Measurements from ENCODE around the gene MEIS3. TPM values are rescaled to one million over a fixed set of nuclear protein-coding genes. Genes with fewer than 3 reads are reported as not detected.

MEIS3 gene
- total RNA-seq, 1 donor from 2014 or later: 9.4 TPM

- no peak overlapping the region for H3K9ac ChIP-seq (ENCODE audit: low read depth in 1 of 3, low read length in 3 of 3)
- no peaks in the 10 kb centered on the region for H3K9me3 ChIP-seq (ENCODE audit: control insufficient read depth in 3 of 3, low read length in 3 of 3)
- peaks cover 26 to 58% (median 37%) of the 10 kb centered on the region in 3 donors for H3K27me3 ChIP-seq (ENCODE audit: control insufficient read depth in 3 of 3, insufficient read depth in 3 of 3, low read length in 3 of 3)
- H3K4me1 ChIP-seq (ENCODE audit: control insufficient read depth in 3 of 3, insufficient read depth in 3 of 3, low read length in 3 of 3): no peaks in the 10 kb centered on the region
- no peak overlapping the region for H3K27ac ChIP-seq (ENCODE audit: low read depth, low read length)
- no peak overlapping the region for H3K4me3 ChIP-seq (ENCODE audit: low read length in 3 of 3)
- H3K36me3 ChIP-seq (ENCODE audit: control insufficient read depth in 3 of 3, insufficient read depth in 3 of 3, low read length in 3 of 3): peaks cover 0 to 3% (median 0%) of the 10 kb centered on the region in 3 donors
Observed at GRCh38 chr19:47407417-47407774, 11.9 kb downstream of the MEIS3 start.

GRCh38 chr19:47406711-47407416 is 12.5 kb downstream of the MEIS3 start:
- no peaks in the 10 kb centered on the region for H3K4me1 ChIP-seq (ENCODE audit: control insufficient read depth in 3 of 3, insufficient read depth in 3 of 3, low read length in 3 of 3)
- H3K9me3 ChIP-seq (ENCODE audit: control insufficient read depth in 3 of 3, low read length in 3 of 3): no peaks in the 10 kb centered on the region
- no peak overlapping the region for H3K4me3 ChIP-seq (ENCODE audit: low read length in 3 of 3)
- H3K36me3 ChIP-seq (ENCODE audit: control insufficient read depth in 3 of 3, insufficient read depth in 3 of 3, low read length in 3 of 3): peaks cover 0 to 3% (median 0%) of the 10 kb centered on the region in 3 donors
- H3K9ac ChIP-seq (ENCODE audit: low read depth in 1 of 3, low read length in 3 of 3): no peak overlapping the region
- H3K27me3 ChIP-seq (ENCODE audit: control insufficient read depth in 3 of 3, insufficient read depth in 3 of 3, low read length in 3 of 3): peaks cover 29 to 57% (median 40%) of the 10 kb centered on the region in 3 donors
- no peak overlapping the region for H3K27ac ChIP-seq (ENCODE audit: low read depth, low read length)

- Histone ChIP-seq H3K27me3 (ENCODE audit: control insufficient read depth in 3 of 3, insufficient read depth in 3 of 3, low read length in 3 of 3) (peaks cover 29 to 54% (median 42%) of the 10 kb centered on the region in 3 donors), H3K36me3 (ENCODE audit: control insufficient read depth in 3 of 3, insufficient read depth in 3 of 3, low read length in 3 of 3) (peaks cover 0 to 3% (median 0%) of the 10 kb centered on the region in 3 donors), H3K9me3 (ENCODE audit: control insufficient read depth in 3 of 3, low read length in 3 of 3) (no peaks in the 10 kb centered on the region), H3K4me1 (ENCODE audit: control insufficient read depth in 3 of 3, insufficient read depth in 3 of 3, low read length in 3 of 3) (no peaks in the 10 kb centered on the region), H3K4me3 (ENCODE audit: low read length in 3 of 3) (no peak overlapping the region), H3K27ac (ENCODE audit: low read depth, low read length) (no peak overlapping the region), H3K9ac (ENCODE audit: low read depth in 1 of 3, low read length in 3 of 3) (no peak overlapping the region)
Observed at GRCh38 chr19:47405854-47406417, 13.4 kb downstream of the MEIS3 start.

GRCh38 chr19:47405197-47405550 is 14.2 kb downstream of the MEIS3 start:
- Histone ChIP-seq H3K27ac (ENCODE audit: low read depth, low read length) (no peak overlapping the region), H3K9ac (ENCODE audit: low read depth in 1 of 3, low read length in 3 of 3) (no peak overlapping the region), H3K4me3 (ENCODE audit: low read length in 3 of 3) (no peak overlapping the region), H3K4me1 (ENCODE audit: control insufficient read depth in 3 of 3, insufficient read depth in 3 of 3, low read length in 3 of 3) (no peaks in the 10 kb centered on the region), H3K9me3 (ENCODE audit: control insufficient read depth in 3 of 3, low read length in 3 of 3) (no peaks in the 10 kb centered on the region), H3K27me3 (ENCODE audit: control insufficient read depth in 3 of 3, insufficient read depth in 3 of 3, low read length in 3 of 3) (peaks cover 29 to 54% (median 42%) of the 10 kb centered on the region in 3 donors), H3K36me3 (ENCODE audit: control insufficient read depth in 3 of 3, insufficient read depth in 3 of 3, low read length in 3 of 3) (peaks cover 0 to 3% (median 0%) of the 10 kb centered on the region in 3 donors)

- Histone ChIP-seq H3K4me3 (ENCODE audit: low read length in 3 of 3) (no peak overlapping the region), H3K9me3 (ENCODE audit: control insufficient read depth in 3 of 3, low read length in 3 of 3) (no peaks in the 10 kb centered on the region), H3K27me3 (ENCODE audit: control insufficient read depth in 3 of 3, insufficient read depth in 3 of 3, low read length in 3 of 3) (peaks cover 29 to 54% (median 42%) of the 10 kb centered on the region in 3 donors), H3K27ac (ENCODE audit: low read depth, low read length) (no peak overlapping the region), H3K36me3 (ENCODE audit: control insufficient read depth in 3 of 3, insufficient read depth in 3 of 3, low read length in 3 of 3) (peaks cover 0 to 3% (median 0%) of the 10 kb centered on the region in 3 donors), H3K9ac (ENCODE audit: low read depth in 1 of 3, low read length in 3 of 3) (no peak overlapping the region), H3K4me1 (ENCODE audit: control insufficient read depth in 3 of 3, insufficient read depth in 3 of 3, low read length in 3 of 3) (no peaks in the 10 kb centered on the region)
Observed at GRCh38 chr19:47404334-47405196, 14.8 kb downstream of the MEIS3 start.

GRCh38 chr19:47402504-47402903 is 16.8 kb downstream of the MEIS3 start:
- Histone ChIP-seq H3K9ac (ENCODE audit: low read depth in 1 of 3, low read length in 3 of 3) (no peak overlapping the region), H3K27me3 (ENCODE audit: control insufficient read depth in 3 of 3, insufficient read depth in 3 of 3, low read length in 3 of 3) (peaks cover 29 to 46% (median 41%) of the 10 kb centered on the region in 3 donors), H3K9me3 (ENCODE audit: control insufficient read depth in 3 of 3, low read length in 3 of 3) (no peaks in the 10 kb centered on the region)

GRCh38 chr19:47398707-47399597 is 20.4 kb downstream of the MEIS3 start:
- Histone ChIP-seq H3K4me1 (ENCODE audit: control insufficient read depth in 3 of 3, insufficient read depth in 3 of 3, low read length in 3 of 3) (no peaks in the 10 kb centered on the region), H3K27me3 (ENCODE audit: control insufficient read depth in 3 of 3, insufficient read depth in 3 of 3, low read length in 3 of 3) (peaks cover 11 to 14% (median 14%) of the 10 kb centered on the region in 3 donors), H3K4me3 (ENCODE audit: low read length in 3 of 3) (no peak overlapping the region), H3K27ac (ENCODE audit: low read depth, low read length) (no peak overlapping the region), H3K9me3 (ENCODE audit: control insufficient read depth in 3 of 3, low read length in 3 of 3) (no peaks in the 10 kb centered on the region), H3K36me3 (ENCODE audit: control insufficient read depth in 3 of 3, insufficient read depth in 3 of 3, low read length in 3 of 3) (no peaks in the 10 kb centered on the region), H3K9ac (ENCODE audit: low read depth in 1 of 3, low read length in 3 of 3) (no peak overlapping the region)

More at GRCh38 chr19:47402504-47402903, 16.8 kb downstream of the MEIS3 start:
- H3K4me1 ChIP-seq (ENCODE audit: control insufficient read depth in 3 of 3, insufficient read depth in 3 of 3, low read length in 3 of 3): no peaks in the 10 kb centered on the region
- no peak overlapping the region for H3K27ac ChIP-seq (ENCODE audit: low read depth, low read length)
- H3K36me3 ChIP-seq (ENCODE audit: control insufficient read depth in 3 of 3, insufficient read depth in 3 of 3, low read length in 3 of 3): no peaks in the 10 kb centered on the region
- H3K4me3 ChIP-seq (ENCODE audit: low read length in 3 of 3): no peak overlapping the region

- Histone ChIP-seq H3K27ac (ENCODE audit: low read depth, low read length) (no peak overlapping the region), H3K36me3 (ENCODE audit: control insufficient read depth in 3 of 3, insufficient read depth in 3 of 3, low read length in 3 of 3) (no peaks in the 10 kb centered on the region), H3K9me3 (ENCODE audit: control insufficient read depth in 3 of 3, low read length in 3 of 3) (no peaks in the 10 kb centered on the region), H3K9ac (ENCODE audit: low read depth in 1 of 3, low read length in 3 of 3) (no peak overlapping the region), H3K4me1 (ENCODE audit: control insufficient read depth in 3 of 3, insufficient read depth in 3 of 3, low read length in 3 of 3) (no peaks in the 10 kb centered on the region), H3K4me3 (ENCODE audit: low read length in 3 of 3) (no peak overlapping the region), H3K27me3 (ENCODE audit: control insufficient read depth in 3 of 3, insufficient read depth in 3 of 3, low read length in 3 of 3) (peaks cover 2 to 13% (median 4%) of the 10 kb centered on the region in 3 donors)
Observed at GRCh38 chr19:47391510-47392223, 27.7 kb downstream of the MEIS3 start.
